GM18907 (cell line): ENCODE data around the gene MEF2D.

Experiments used
- ATAC-seq: cut with Tn5 transposase; IDR thresholded peaks from one replicate; pipeline ENCODE4 v1.9.1; 2021; ENCODE audit warnings: mild to moderate bottlenecking, moderate library complexity; ENCODE audit not compliant: unreplicated experiment

The MEF2D gene

GRCh38 chr1:156500543-156500792 lies at the start of gene MEF2D:
MEF2D (minus strand) TSS chr1:156500775; CDS start chr1:156483292, 17,483 bp downstream.
- no peak for ATAC-seq

DNA sequence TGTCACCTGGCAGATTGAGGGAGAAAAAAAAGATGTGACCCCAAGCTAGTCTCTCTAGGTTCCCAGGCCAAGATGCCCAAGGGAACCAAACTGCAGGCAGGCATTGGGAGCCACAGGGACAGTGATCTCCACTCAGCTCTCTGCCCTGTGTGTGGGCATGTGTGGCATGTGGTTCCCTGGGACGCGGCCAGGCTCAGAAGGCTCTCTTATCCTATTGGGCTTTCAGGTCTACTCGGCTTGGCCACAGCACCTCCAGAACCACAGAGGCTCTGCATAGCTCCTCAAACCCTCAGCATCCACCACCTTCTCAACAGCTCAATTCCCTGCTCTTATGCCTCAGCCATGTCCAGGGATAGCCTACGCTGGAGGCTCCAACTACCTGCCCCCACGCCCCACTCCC lies 49.8 kb upstream of the MEF2D start:
- no peak for ATAC-seq

GRCh38 chr1:156549831-156550230 lies 49.3 kb upstream of the MEF2D start:
- ATAC-seq: no peak

DNA sequence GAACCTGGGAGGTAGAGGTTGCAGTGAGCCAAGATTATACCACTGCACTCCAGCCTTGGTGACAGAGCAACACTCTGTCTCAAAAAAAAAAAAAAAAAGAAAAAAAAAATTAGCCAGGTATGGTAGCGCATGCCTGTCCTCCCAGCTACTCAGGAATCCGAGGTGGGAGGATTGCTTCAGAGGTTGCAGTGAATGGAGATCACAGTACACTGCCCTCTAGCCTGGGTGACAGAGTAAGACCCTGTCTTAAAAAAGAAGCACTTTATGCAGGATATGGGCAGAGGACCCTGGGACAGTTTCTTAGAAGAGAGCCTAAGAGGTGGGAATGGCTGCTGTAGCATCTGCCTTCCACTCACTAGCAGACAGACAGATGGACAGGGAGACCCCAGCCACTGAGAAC lies 48.8 kb upstream of the MEF2D start:
- ATAC-seq: no peak

DNA sequence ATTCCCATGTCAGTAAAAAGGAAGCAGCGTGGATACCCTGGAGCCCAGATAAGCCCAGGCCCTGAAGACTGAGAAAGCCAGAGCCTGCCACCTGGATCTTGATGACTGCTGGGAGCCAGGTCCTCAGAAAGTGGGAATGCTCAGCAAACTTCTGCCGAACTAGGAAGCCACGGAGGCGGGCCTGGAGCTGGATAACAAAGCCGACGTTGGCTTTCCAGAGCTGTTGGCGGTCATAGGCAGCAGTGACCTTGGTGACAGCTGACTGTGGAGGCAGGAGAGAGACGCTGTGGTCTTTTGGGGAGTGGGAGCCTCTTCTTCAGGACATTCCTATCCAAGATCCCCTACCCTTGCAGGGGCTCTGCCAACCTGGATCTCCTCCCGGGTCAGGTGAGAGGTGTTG lies 47.4 kb upstream of the MEF2D start:
- no peak for ATAC-seq

- ATAC-seq: no peak
These were observed 46.9 kb upstream of the MEF2D start for GRCh38 chr1:156547434-156547833.

- no peak for ATAC-seq
These were observed 45.7 kb upstream of the MEF2D start for GRCh38 chr1:156546267-156546666.

DNA sequence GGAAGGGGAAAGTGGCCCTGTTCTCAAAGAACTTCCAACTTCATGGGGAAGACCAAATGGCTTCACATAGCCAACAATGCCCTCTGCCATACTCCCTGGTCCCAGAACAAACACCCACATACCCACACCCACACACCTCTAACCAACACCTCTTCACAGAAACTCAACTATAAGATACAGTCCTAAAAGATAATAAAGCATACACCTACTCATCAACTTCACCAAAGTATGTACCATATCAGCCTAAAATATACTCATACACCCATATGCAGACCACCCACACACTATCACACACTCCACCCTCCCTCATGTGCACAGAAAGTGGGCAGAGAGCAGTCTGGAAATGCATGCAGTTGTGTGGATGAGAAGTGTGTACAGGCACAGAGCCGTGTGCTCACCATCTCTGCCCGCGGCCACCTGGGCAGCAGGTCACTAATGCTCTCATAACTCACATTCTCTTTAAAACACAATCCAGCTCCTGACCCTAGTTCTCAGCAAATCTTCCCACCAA lies 44.1 kb upstream of the MEF2D start:
- no peak for ATAC-seq

GRCh38 chr1:156543066-156543465 lies 42.5 kb upstream of the MEF2D start:
- no peak for ATAC-seq

DNA sequence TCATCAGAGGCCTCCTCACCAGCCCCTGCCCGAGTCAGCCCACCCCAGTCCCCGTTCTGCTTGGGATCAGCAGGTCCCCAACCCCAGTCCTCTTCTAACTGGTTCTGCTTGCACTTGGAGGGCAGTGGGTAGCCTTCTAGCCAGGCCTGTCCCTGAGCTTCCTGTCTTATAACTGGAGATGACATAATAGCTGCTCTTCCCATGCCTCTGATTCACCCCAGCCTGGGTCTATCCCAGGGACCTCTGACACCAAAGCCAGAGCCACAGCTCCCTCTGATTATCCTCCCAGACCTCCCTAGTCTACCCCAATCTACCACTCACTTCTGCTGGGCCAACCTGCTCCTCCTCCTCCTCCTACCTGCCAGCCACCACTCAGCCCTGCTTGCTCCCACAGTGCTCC lies 40.4 kb upstream of the MEF2D start:
- ATAC-seq: no peak

- no peak for ATAC-seq
These were observed 39.3 kb upstream of the MEF2D start for GRCh38 chr1:156539818-156540355.

GRCh38 chr1:156538711-156539440 lies 38.3 kb upstream of the MEF2D start:
- no peak for ATAC-seq

- ATAC-seq: no peak
These were observed 36.5 kb upstream of the MEF2D start for GRCh38 chr1:156537027-156537426.

GRCh38 chr1:156534424-156535060 lies 34.0 kb upstream of the MEF2D start:
- no peak for ATAC-seq

DNA sequence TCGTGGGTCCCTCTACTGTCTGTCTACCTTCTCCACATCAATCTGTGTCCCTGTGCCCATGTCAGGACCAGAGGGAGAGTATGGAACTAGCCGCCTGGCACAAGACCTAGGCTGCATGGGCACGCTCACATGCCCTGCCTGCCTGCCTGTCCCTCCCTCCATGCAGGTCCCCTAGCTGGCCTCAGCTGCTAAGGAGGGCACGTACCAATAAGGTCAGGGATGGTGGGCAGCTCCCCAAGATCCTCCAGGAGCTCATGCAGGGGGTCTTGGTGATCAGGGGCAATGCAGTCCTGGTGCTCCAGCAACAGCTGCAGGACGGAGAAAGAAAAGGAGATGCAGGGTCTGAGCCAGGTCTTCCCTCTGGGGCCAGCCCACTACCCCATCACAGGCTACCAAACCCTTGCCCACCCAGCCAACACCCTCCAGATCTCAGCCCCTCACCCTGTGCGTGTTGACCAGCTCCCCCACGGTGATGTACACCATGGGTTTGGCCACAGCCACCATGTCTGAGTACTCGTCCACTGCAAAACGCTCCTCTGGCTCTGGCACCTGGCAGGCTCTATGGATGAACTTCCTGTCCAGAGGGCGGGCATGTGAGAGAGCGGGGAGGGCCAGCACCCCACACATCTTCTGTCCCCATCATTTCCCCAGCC lies 33.1 kb upstream of the MEF2D start:
- no peak for ATAC-seq

- ATAC-seq: no peak
These were observed 31.8 kb upstream of the MEF2D start for GRCh38 chr1:156532374-156532773.

GRCh38 chr1:156530006-156530405 lies 29.4 kb upstream of the MEF2D start:
- no peak for ATAC-seq

DNA sequence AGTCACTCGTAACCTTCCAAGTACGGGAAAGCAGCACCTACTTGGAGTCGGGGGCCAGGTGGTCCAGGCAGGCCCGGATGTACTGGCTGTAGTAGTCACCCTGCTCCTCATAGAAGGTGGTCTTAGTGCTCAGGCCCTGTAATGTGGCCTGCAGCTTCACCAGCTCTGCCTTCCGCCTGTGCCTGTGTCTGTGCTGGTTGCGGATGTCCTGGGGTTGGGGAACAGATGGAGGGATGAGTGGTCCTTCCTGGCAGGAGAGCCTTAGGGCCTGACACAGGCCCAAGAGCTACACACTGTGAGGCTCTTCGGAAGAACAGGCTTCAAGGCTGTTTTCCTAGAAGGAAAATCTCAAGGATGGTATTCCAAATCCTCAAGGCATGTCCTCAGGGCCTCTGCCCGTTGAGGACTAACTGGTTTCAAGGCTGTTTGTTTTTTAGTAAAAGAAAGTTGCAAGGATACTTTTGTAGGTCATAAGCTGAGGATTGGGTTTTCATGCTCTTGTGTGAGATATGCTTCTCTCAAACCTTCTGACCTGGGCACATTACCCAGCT lies 28.4 kb upstream of the MEF2D start:
- ATAC-seq: no peak

- no peak for ATAC-seq
These were observed 27.7 kb upstream of the MEF2D start for GRCh38 chr1:156528231-156528630.

GRCh38 chr1:156527584-156527983 lies 27.0 kb upstream of the MEF2D start:
- no peak for ATAC-seq

DNA sequence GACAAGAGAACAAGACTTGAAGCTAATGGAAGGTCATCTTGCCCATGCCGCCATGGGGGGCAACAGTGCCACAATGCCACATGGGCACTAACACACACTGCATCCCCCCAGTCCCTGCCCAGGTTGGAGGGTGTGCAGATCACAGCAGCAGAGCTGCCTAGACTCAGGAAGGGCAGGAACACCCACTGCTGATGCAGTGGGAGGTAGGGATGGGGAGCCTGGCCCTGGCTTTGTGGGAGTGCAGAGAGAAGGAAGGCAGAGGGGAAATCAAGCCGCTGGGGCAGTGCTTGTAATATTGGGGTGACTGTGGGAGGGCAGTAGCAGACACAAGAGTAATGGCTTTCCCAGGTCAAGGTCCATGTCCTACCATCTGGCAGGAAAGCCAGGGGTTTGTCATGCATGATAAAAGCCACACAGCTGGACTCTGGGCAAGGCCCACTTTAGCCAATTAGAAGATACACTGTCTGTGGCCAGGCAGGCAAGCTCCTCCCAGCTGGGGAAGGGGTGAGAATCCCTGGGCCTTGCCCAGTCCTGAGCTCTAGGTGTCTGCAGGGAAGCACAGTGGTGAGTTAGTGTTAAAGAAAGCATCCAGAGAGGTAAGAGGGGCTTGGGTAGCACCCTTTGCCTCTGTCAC lies 25.4 kb upstream of the MEF2D start:
- ATAC-seq: no peak
